Spleen (tissue), 11 donors: ENCODE data around the gene CMIP. TPM values are rescaled to one million over a fixed set of nuclear protein-coding genes. Genes with fewer than 3 reads are reported as not detected.
A peak's percentile ranks its signal among the peaks of the same experiment; 100 is the strongest.

Source experiments
- DNase-seq: peaks from one replicate; pipeline ENCODE4 v3.0.0-alpha.2; 2020
- H3K27ac ChIP-seq, 8 donors: fragments of 200-600 bp; sonication (generic) in 7 of 8; 1 replicate in 4 of 8; 2 replicates in 4 of 8; pipeline versions ENCODE4 v1.5.0 to v1.8.0; 2016 to 2021; ENCODE audit warnings: inconsistent platforms in 4 of 8, mild to moderate bottlenecking in 4 of 8, moderate library complexity in 1 of 8
- H3K27me3 ChIP-seq, 7 donors: fragments of 200-600 bp; sonication (generic) in 6 of 7; replicated peaks in 1 of 7; 1 replicate in 4 of 7; 2 replicates in 3 of 7; pipeline versions ENCODE4 v1.5.0 to v1.8.0; 2016 to 2021; ENCODE audit warnings: inconsistent platforms in 3 of 7, mild to moderate bottlenecking in 1 of 7
- H3K36me3 ChIP-seq, 6 donors: fragments of 200-600 bp; sonication (generic) in 5 of 6; 1 replicate in 4 of 6; 2 replicates in 2 of 6; pipeline versions ENCODE4 v1.5.0 to v1.8.0; 2016 to 2021; ENCODE audit warnings: inconsistent platforms in 2 of 6
- H3K4me1 ChIP-seq, 6 donors: fragments of 200-600 bp; sonication (generic) in 5 of 6; 1 replicate in 3 of 6; 2 replicates in 3 of 6; pipeline versions ENCODE4 v1.5.0 to v1.8.0; 2016 to 2021; ENCODE audit warnings: inconsistent platforms in 3 of 6
- H3K4me3 ChIP-seq, 8 donors: fragments of 200-600 bp; sonication (generic) in 7 of 8; 1 replicate in 4 of 8; 2 replicates in 4 of 8; pipeline versions ENCODE4 v1.5.0 to v1.8.0; 2016 to 2021; ENCODE audit warnings: inconsistent platforms in 4 of 8, mild to moderate bottlenecking in 4 of 8, moderate library complexity in 2 of 8
- H3K9me3 ChIP-seq, 8 donors: fragments of 200-600 bp; sonication (generic) in 7 of 8; 1 replicate in 4 of 8; 2 replicates in 4 of 8; pipeline versions ENCODE4 v1.5.0 to v1.8.0; 2016 to 2021; ENCODE audit warnings: inconsistent platforms in 4 of 8
- POLR2A ChIP-seq, 3 donors: fragments of 450-650 bp; IDR thresholded peaks; one replicate each; pipeline ENCODE4 v1.5.1; 2017; ENCODE audit warnings: antibody characterized with exemption in 3 of 3, mild to moderate bottlenecking in 1 of 3
- POLR2AphosphoS5 ChIP-seq, 3 donors: sonication (generic); formaldehyde crosslinking; IDR thresholded peaks; one replicate each; pipeline ENCODE4 v1.5.1; 2017; ENCODE audit warnings: antibody characterized with exemption in 3 of 3
- WGBS, 5 donors: extraction: QIAGEN DNeasy Blood & Tissue Kit in 3 of 5; methylation state at CpG; one replicate each; pipeline versions ENCODE4 v1.1.5 to v1.1.7; 2013 to 2018; 5-methylcytosine and 5-hydroxymethylcytosine counted together
- intact Hi-C: fragments of 100-400 bp; cut with DNase I; formaldehyde crosslinking; loops from one replicate; pipeline ENCODE4 v1.15.0; 2023; ENCODE audit warnings: low total_unique reads
- polyA plus RNA-seq, 3 donors: library from polyadenylated mRNA; stranded (reverse); fragments of 200-250 nt; gene quantifications; one replicate each; pipeline ENCODE4 v1.2.1, GENCODE V29; 2013
- total RNA-seq, 7 donors: library from RNA; depleted of rRNA in 3 of 7; stranded (reverse); fragments of >200 nt in 3 of 7; fragmentation: NEBNext Ultra II Directional in 4 of 7; extraction: Animal tissue kit (Norgen Biotek cat#: 25700) in 4 of 7; gene quantifications; one replicate each; pipeline versions ENCODE4 v1.1.0 to v1.2.1, GENCODE V29; 2016 to 2021
- TF ChIP-seq, protein P1 (sequence below), 11 experiments: fragments of 200-600 bp in 7 of 11; fragments of 450-650 bp in 4 of 11; sonication (generic) in 4 of 11; IDR thresholded peaks in 8 of 11; conservative IDR thresholded peaks in 3 of 11; 1 replicate in 7 of 11; 2 replicates in 4 of 11; pipeline versions ENCODE4 v1.4.0 to v1.8.0; 2016 to 2021; ENCODE audit warnings: antibody characterized with exemption in 11 of 11, inconsistent platforms in 4 of 11, mild to moderate bottlenecking in 1 of 11
- donor health status: healthy with polysubstance abuse.
- donor health status: DM: no; HTN: no; CAD: no; lungs with moderate emphysema.
- donor health status: DM: no; HTN: no; CAD: no.
- donor health status: Bipolar disorder and iron deficiency.
- donor health status: healthy.
- donor health status: DM: no; HTN: no; CAD: no.
- donor health status: DM: yes; HTN: yes; CAD: no.

CMIP gene
- total and polyA plus RNA-seq, 10 donors, result 6.0 to 107 (median 63.6) TPM

DNA sequence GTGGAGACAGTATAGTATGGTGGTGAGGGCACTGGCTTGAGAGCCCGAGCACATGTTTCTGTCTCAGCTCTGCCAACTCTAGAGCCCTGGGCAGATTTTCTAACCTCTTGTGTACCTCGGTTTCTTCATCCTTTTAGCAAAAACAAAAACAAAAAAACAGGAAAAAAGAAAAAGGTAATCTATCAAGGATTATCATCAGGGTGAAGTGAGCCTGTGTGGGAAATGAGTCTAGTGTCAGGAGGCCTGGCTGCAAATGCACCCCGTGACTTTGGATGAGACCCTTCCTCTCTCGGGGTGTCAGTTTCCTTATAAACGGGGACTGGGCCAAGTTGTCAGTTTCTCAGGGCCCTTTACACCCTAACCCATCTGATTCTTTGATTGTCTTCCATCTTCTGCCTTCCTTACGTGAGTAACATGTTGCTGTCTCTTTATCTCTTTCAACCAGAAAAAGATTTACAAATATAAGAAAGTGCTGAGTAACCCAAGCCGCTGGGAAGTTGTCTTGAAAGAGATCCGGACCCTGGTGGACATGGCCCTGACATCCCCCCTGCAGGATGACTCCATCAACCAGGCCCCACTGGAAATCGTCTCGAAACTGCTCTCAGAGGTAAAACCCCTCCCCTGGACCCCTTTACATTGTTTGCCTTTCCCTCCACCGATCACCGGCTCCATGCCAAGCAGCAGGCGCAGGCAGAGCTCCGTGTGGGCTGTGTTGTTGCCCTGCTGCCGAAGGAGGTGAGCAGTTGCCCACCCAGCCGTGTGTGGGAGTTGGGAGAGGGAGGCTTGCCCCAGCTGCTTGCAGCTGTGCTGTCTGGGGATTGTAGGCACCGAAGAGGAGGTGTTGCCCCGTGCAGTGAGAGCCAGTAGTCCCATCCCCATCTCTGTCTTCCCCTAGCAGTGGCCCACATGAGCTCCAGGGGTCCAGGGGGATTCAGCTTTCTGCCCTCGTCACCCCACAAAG, 207.4 kb downstream of the CMIP start:
- TF ChIP-seq, protein P1, sequence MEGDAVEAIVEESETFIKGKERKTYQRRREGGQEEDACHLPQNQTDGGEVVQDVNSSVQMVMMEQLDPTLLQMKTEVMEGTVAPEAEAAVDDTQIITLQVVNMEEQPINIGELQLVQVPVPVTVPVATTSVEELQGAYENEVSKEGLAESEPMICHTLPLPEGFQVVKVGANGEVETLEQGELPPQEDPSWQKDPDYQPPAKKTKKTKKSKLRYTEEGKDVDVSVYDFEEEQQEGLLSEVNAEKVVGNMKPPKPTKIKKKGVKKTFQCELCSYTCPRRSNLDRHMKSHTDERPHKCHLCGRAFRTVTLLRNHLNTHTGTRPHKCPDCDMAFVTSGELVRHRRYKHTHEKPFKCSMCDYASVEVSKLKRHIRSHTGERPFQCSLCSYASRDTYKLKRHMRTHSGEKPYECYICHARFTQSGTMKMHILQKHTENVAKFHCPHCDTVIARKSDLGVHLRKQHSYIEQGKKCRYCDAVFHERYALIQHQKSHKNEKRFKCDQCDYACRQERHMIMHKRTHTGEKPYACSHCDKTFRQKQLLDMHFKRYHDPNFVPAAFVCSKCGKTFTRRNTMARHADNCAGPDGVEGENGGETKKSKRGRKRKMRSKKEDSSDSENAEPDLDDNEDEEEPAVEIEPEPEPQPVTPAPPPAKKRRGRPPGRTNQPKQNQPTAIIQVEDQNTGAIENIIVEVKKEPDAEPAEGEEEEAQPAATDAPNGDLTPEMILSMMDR (IDR thresholded peaks at IDR 0.05 in 8 of 11, conservative IDR thresholded peaks at IDR 0.05 in 3 of 11), result no peak
- TF ChIP-seq POLR2A (IDR thresholded peaks at IDR 0.05), result no peak
- TF ChIP-seq POLR2AphosphoS5 (IDR thresholded peaks at IDR 0.05), result peak in 2 of 3 donors; percentile 46 to 59
- peak overlapping the region in 3 of 8 donors; percentile 12 to 44 (median 31) for H3K4me3 ChIP-seq

DNA sequence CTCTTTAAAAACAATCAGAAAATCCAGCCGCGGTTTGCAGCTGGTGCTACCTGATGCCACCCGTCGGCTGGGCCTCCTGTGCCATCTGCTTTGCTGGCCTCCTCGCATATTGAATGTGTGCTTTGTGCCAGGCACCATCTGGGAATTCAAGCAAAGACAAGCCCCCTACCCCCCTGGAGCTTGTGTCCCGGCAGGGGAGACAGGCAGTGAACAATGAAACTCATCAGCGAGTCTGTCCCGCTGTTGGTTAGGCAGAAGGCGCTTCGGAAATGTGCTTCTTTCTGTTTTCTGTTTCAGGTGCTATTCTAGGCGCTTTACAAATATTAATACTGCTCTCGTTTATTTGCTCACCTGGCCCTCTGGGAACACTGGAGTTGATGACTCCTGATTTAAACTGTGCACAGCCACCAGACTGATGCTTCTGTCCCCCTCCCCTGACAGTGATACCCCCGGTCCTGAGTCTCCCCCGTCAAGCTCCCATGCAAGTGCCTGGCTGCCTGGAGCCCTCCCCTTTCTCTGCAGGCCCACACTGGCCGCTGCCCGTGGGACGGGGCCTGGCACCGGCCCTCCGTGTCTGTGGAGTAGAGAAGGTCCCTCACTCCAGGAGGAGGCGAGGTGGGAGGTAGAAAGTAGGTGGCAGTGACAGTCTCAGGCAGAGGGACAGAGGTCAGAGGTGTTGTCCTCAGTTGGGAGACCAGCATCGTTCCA, 208.3 kb downstream of the CMIP start:
- H3K27ac ChIP-seq, result peak overlapping the region in 4 of 8 donors; percentile 70 to 79 (median 77)
- WGBS, 5 donors, result 87 to 95% (median 89%) methylated on average over 20 to 21 of the region's 21 CpGs
- H3K36me3 ChIP-seq, result peaks cover 0 to 86% (median 31%) of the 10 kb centered on the region in 6 donors
- TF ChIP-seq POLR2AphosphoS5 (IDR thresholded peaks at IDR 0.05), result peak in 1 of 3 donors; percentile 34
- TF ChIP-seq, protein P1 (IDR thresholded peaks at IDR 0.05 in 8 of 11, conservative IDR thresholded peaks at IDR 0.05 in 3 of 11), result no peak
- intact Hi-C loops, result no loop called here
- peak overlapping the region in 2 of 8 donors; percentile 31 to 44 for H3K4me3 ChIP-seq
- no peaks in the 10 kb centered on the region for H3K9me3 ChIP-seq
- peaks cover 0 to 61% (median 18%) of the 10 kb centered on the region in 6 donors for H3K4me1 ChIP-seq
- no peaks in the 10 kb centered on the region for H3K27me3 ChIP-seq
- DNase-seq, result no peak

More for the DNA sequence above, 207.4 kb downstream of the CMIP start:
- intact Hi-C loops, result no loop called here
- peak overlapping the region in 7 of 8 donors; percentile 9 to 79 (median 70) for H3K27ac ChIP-seq
- no peaks in the 10 kb centered on the region for H3K27me3 ChIP-seq
- 73 to 85% (median 81%) methylated on average over 19 of the region's 19 CpGs for WGBS, 5 donors
- H3K36me3 ChIP-seq, result peaks cover 0 to 77% (median 25%) of the 10 kb centered on the region in 6 donors
- no peaks in the 10 kb centered on the region for H3K9me3 ChIP-seq
- H3K4me1 ChIP-seq, result peaks cover 0 to 66% (median 20%) of the 10 kb centered on the region in 6 donors
- no peak for DNase-seq

DNA sequence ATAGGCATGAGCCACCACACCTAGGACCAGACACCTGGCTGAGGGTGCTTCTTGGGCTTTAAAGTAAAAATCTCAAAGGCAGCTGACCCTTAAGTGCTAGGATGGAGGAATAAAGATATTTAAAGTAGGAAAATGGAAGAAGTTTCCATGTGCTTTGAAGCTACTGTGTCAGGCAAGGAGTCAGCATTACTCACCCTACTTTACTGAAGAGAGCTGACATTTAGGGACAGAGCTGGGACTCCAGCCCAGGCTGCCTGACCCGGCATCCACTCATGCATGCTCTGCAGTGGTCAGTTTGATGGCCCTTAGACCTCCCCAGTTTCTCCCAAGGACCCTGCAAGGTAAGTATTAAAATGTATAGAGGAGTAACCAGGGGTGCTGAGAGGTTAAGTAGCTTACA, 209.7 kb downstream of the CMIP start:
- peak; percentile 39 for DNase-seq
- H3K27me3 ChIP-seq, result no peaks in the 10 kb centered on the region
- intact Hi-C loops, result no loop called here
- peaks cover 0 to 92% (median 45%) of the 10 kb centered on the region in 6 donors for H3K36me3 ChIP-seq
- H3K4me1 ChIP-seq, result peaks cover 0 to 47% (median 15%) of the 10 kb centered on the region in 6 donors
- H3K27ac ChIP-seq, result peak overlapping the region in 4 of 8 donors; percentile 4 to 79 (median 77)
- WGBS, 5 donors, result 73 to 95% (median 86%) methylated on average over 1 of the region's 1 CpG
- no peak for TF ChIP-seq POLR2AphosphoS5 (IDR thresholded peaks at IDR 0.05)
- TF ChIP-seq POLR2A (IDR thresholded peaks at IDR 0.05), result no peak
- TF ChIP-seq, protein P1 (IDR thresholded peaks at IDR 0.05 in 8 of 11, conservative IDR thresholded peaks at IDR 0.05 in 3 of 11), result no peak
- no peaks in the 10 kb centered on the region for H3K9me3 ChIP-seq
- H3K4me3 ChIP-seq, result no peak overlapping the region
